Keratinocyte (primary cell): ENCODE measurements around the gene CXCL14. TPM values are rescaled to one million over a fixed set of nuclear protein-coding genes. Genes with fewer than 3 reads are reported as not detected.

Experiments used
- DNase-seq: peaks from one replicate; pipeline ENCODE4 v3.0.0-alpha.2; 2011; ENCODE audit warnings: low read depth, missing footprints, low spot score
- FAIRE-seq: peaks from 2 replicates; lab custom pipeline; 2011; peaks lifted over from hg19 to GRCh38; lab: Jason Lieb, UNC
- H2AFZ ChIP-seq: 2 replicates; pipeline ENCODE4 v1.6.0; 2012; ENCODE audit warnings: low read length, control low read depth, inconsistent platforms; ENCODE audit not compliant: control insufficient read depth
- H3K27ac ChIP-seq: 2 replicates; pipeline ENCODE4 v1.5.1; 2011; ENCODE audit warnings: low read length; ENCODE audit not compliant: control insufficient read depth, insufficient read depth
- H3K27me3 ChIP-seq: 3 replicates; pipeline ENCODE4 v1.6.0; 2011; ENCODE audit warnings: low read length; ENCODE audit not compliant: control insufficient read depth, insufficient read depth; ENCODE audit errors: extremely low read depth
- H3K36me3 ChIP-seq, 2 experiments: 2 replicates in 1 of 2; 3 replicates in 1 of 2; pipeline ENCODE4 v1.5.1; 2011; ENCODE audit warnings: low read length in 2 of 2, mild to moderate bottlenecking in 1 of 2; ENCODE audit not compliant: control insufficient read depth in 2 of 2, insufficient read depth in 2 of 2; ENCODE audit errors: extremely low read depth in 1 of 2
- H3K4me1 ChIP-seq: 3 replicates; pipeline ENCODE4 v1.5.1; 2011; ENCODE audit warnings: low read length; ENCODE audit not compliant: control insufficient read depth, insufficient read depth; ENCODE audit errors: extremely low read depth
- H3K4me2 ChIP-seq: 3 replicates; pipeline ENCODE4 v1.6.0; 2011; ENCODE audit warnings: low read depth, low read length; ENCODE audit not compliant: control insufficient read depth, insufficient read depth; ENCODE audit errors: extremely low read depth
- H3K4me3 ChIP-seq, 3 experiments: fragments of 200-600 bp in 1 of 3; sonication (generic) in 1 of 3; 2 replicates in 2 of 3; 3 replicates in 1 of 3; pipeline ENCODE4 v1.5.1; 2011 to 2016; ENCODE audit warnings: low read length in 3 of 3, mild to moderate bottlenecking in 3 of 3, control low read depth in 2 of 3, inconsistent platforms in 1 of 3, low read depth in 1 of 3, mixed read lengths in 1 of 3, mixed run types in 1 of 3, moderate library complexity in 1 of 3; ENCODE audit not compliant: control insufficient read depth in 2 of 3, insufficient read depth in 2 of 3; ENCODE audit errors: extremely low read depth in 1 of 3
- H3K79me2 ChIP-seq: 2 replicates; pipeline ENCODE4 v1.6.0; 2012; ENCODE audit warnings: low read length; ENCODE audit not compliant: control insufficient read depth, insufficient read depth
- H3K9ac ChIP-seq: 3 replicates; pipeline ENCODE4 v1.6.0; 2011; ENCODE audit warnings: low read length; ENCODE audit not compliant: control insufficient read depth, insufficient read depth; ENCODE audit errors: extremely low read depth
- H3K9me1 ChIP-seq: 3 replicates; pipeline ENCODE4 v1.6.0; 2011; ENCODE audit warnings: low read length; ENCODE audit not compliant: control insufficient read depth, insufficient read depth; ENCODE audit errors: extremely low read depth
- H3K9me3 ChIP-seq: 2 replicates; pipeline ENCODE4 v1.5.1; 2012; ENCODE audit warnings: low read depth, low read length; ENCODE audit not compliant: control insufficient read depth
- H4K20me1 ChIP-seq: 3 replicates; pipeline ENCODE4 v1.6.0; 2011; ENCODE audit warnings: low read length; ENCODE audit not compliant: control insufficient read depth, insufficient read depth; ENCODE audit errors: extremely low read depth
- EZH2 ChIP-seq: IDR thresholded peaks from one replicate; pipeline ENCODE4 v1.6.1; 2012; ENCODE audit warnings: inconsistent platforms, mild to moderate bottlenecking, low read length, moderate library complexity
- dilution Hi-C: fragments of 300-500 bp; cut with MboI; formaldehyde crosslinking; loops from one replicate; pipeline ENCODE4 v1.7.0; 2020; ENCODE audit warnings: low sequenced_read_pairs; ENCODE audit not compliant: extremely low pct_ligation_motif_present
- polyA plus RNA-seq, 5 experiments: library from polyadenylated mRNA; depleted of rRNA in 3 of 5; stranded (reverse) in 3 of 5; stranded (forward) in 1 of 5; unstranded in 1 of 5; fragments of >200 nt; gene quantifications; 1 replicate in 1 of 5; 2 replicates in 3 of 5; 3 replicates in 1 of 5; pipeline versions ENCODE4 v1.2.1 to v1.2.3, GENCODE V29; 2011 to 2012; ENCODE audit warnings: missing spikeins in 2 of 5, low read depth in 1 of 5, low replicate concordance in 1 of 5
- TF ChIP-seq, protein P1 (sequence below), 3 experiments: IDR thresholded peaks in 1 of 3; conservative IDR thresholded peaks in 1 of 3; optimal IDR thresholded peaks in 1 of 3; 2 replicates in 2 of 3; 3 replicates in 1 of 3; pipeline versions ENCODE3 to v1.5.1; 2011; ENCODE audit warnings: low read length in 3 of 3, mild to moderate bottlenecking in 3 of 3, moderate library complexity in 2 of 3, control low read depth in 1 of 3, inconsistent platforms in 1 of 3; ENCODE audit not compliant: insufficient read depth in 2 of 3; ENCODE audit errors: extremely low read depth in 1 of 3

CXCL14 gene
- polyA plus RNA-seq, 1 donor (not counting 4 experiments of a cell fraction or from before 2014, with no cell fraction given): 124 TPM

DNA sequence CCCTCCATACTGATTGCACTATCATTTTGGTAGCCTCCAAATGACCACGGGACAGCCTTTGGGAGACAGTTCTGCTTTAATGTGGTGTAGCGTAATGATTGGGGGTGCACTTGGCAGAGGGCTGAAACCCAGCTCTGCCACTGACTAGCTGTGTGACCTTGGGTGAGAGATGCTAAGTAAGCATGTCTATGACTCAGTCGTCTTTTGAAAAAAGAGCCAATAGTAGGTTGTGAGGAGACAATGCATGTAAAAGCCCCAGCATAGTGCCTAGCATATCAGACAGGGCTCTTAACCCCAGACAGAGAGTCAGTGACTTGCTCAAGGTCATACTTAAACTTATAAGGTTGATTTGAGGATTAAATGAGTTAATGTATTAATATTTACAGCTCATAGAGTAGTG, 18.0 kb upstream of the CXCL14 start:
- dilution Hi-C loops: loop anchor here (25.0 kb wide), 1 partner anchor 141 kb away; no protein-coding TSS in a partner anchor
- no peak overlapping the region for H3K27ac ChIP-seq
- FAIRE-seq (peak; percentile 70), DNase-seq (no peak)
- no peaks in the 10 kb centered on the region for H3K36me3 ChIP-seq
- no peaks in the 10 kb centered on the region for H4K20me1 ChIP-seq
- H3K79me2 ChIP-seq: no peaks in the 10 kb centered on the region
- H3K9me3 ChIP-seq: no peaks in the 10 kb centered on the region
- TF ChIP-seq, protein P1, sequence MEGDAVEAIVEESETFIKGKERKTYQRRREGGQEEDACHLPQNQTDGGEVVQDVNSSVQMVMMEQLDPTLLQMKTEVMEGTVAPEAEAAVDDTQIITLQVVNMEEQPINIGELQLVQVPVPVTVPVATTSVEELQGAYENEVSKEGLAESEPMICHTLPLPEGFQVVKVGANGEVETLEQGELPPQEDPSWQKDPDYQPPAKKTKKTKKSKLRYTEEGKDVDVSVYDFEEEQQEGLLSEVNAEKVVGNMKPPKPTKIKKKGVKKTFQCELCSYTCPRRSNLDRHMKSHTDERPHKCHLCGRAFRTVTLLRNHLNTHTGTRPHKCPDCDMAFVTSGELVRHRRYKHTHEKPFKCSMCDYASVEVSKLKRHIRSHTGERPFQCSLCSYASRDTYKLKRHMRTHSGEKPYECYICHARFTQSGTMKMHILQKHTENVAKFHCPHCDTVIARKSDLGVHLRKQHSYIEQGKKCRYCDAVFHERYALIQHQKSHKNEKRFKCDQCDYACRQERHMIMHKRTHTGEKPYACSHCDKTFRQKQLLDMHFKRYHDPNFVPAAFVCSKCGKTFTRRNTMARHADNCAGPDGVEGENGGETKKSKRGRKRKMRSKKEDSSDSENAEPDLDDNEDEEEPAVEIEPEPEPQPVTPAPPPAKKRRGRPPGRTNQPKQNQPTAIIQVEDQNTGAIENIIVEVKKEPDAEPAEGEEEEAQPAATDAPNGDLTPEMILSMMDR (optimal IDR thresholded peaks at IDR 0.05 in 1 of 3, IDR thresholded peaks at IDR 0.05 in 1 of 3, conservative IDR thresholded peaks at IDR 0.05 in 1 of 3; ENCODE audit: extremely low read depth in 1 of 3, insufficient read depth in 2 of 3, low read length in 3 of 3): no peak
- TF ChIP-seq EZH2: no peak
- no peak overlapping the region for H3K4me3 ChIP-seq
- no peaks in the 10 kb centered on the region for H3K9me1 ChIP-seq
- no peak overlapping the region for H3K4me2 ChIP-seq
- H3K27me3 ChIP-seq: no peaks in the 10 kb centered on the region
- no peak overlapping the region for H2AFZ ChIP-seq
- peaks cover 7% of the 10 kb centered on the region for H3K4me1 ChIP-seq
- no peak overlapping the region for H3K9ac ChIP-seq

DNA sequence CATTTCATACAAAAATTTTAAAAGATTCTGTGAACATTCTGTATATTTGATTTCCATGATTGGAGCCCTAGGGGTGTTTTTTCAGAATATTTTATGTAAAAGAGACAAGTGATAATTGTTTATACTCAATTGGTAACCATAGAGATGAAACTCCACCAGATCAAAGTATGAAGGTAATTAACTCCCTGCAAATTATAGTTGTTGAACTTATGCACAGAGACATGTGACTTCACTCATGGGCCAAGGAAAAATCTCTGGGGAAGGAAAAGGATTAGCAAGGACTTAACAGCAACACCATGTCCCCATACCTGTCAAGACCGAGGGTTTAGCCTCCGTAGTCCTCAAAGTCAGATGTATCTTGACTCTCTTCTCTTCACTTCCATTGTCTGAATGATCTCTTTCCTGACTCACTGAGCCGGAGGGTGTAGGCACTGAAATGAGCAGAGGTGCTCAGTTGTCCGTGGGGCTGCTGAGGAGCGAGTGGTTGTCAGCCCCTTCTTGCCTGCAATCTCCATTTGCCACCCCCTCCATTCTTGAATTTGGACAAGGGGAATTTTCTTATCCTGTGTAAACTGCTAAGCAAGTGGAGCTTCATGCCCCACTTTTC, 17.5 kb upstream of the CXCL14 start:
- DNase-seq: no peak
- no peak overlapping the region for H3K27ac ChIP-seq
- H2AFZ ChIP-seq: no peak overlapping the region
- H3K79me2 ChIP-seq: no peaks in the 10 kb centered on the region
- dilution Hi-C loops: loop anchor here (25.0 kb wide), 1 partner anchor 141 kb away; no protein-coding TSS in a partner anchor
- no peaks in the 10 kb centered on the region for H3K9me1 ChIP-seq
- FAIRE-seq: peak; percentile 46
- H3K9me3 ChIP-seq: no peaks in the 10 kb centered on the region
- no peaks in the 10 kb centered on the region for H3K36me3 ChIP-seq
- H3K27me3 ChIP-seq: no peaks in the 10 kb centered on the region
- H3K4me3 ChIP-seq: no peak overlapping the region
- no peaks in the 10 kb centered on the region for H4K20me1 ChIP-seq
- no peak overlapping the region for H3K9ac ChIP-seq
- H3K4me1 ChIP-seq: peaks cover 7% of the 10 kb centered on the region
- no peak overlapping the region for H3K4me2 ChIP-seq
- no peak for TF ChIP-seq EZH2
- TF ChIP-seq, protein P1 (optimal IDR thresholded peaks at IDR 0.05 in 1 of 3, IDR thresholded peaks at IDR 0.05 in 1 of 3, conservative IDR thresholded peaks at IDR 0.05 in 1 of 3; ENCODE audit: extremely low read depth in 1 of 3, insufficient read depth in 2 of 3, low read length in 3 of 3): no peak
